Common myeloid progenitor, CD34-positive (primary cell): ENCODE results near the gene SCFD1.

Source experiments
- CTCF ChIA-PET: fragments of 350-600 bp; sonication (Branson Sonifier 250); formaldehyde crosslinking; loops from one replicate; lab custom pipeline; 2021; ENCODE audit warnings: antibody characterized with exemption; lab: Charles Lee
- POLR2A ChIA-PET: fragments of 350-600 bp; sonication (Branson Sonifier 250); formaldehyde crosslinking; loops from one replicate; lab custom pipeline; 2021; ENCODE audit warnings: antibody characterized with exemption; lab: Charles Lee
- DNase-seq, 3 donors: peaks; one replicate each; pipeline versions ENCODE4 v3.0.0 to v3.0.0-alpha.2; 2013
- H3K27ac ChIP-seq, 2 experiments: 1 replicate in 1 of 2; 2 replicates in 1 of 2; pipeline ENCODE4 v1.7.0; 2013; ENCODE audit warnings: inconsistent platforms in 2 of 2, low read length in 2 of 2, mild to moderate bottlenecking in 2 of 2, low read depth in 1 of 2, moderate library complexity in 1 of 2; ENCODE audit not compliant: severe bottlenecking in 2 of 2, insufficient read depth in 1 of 2, poor library complexity in 1 of 2
- H3K27me3 ChIP-seq, 5 experiments: replicated peaks in 2 of 5; 1 replicate in 3 of 5; 2 replicates in 2 of 5; pipeline versions ENCODE4 v1.6.1 to v1.7.0; 2013; ENCODE audit warnings: low read length in 4 of 5, mild to moderate bottlenecking in 2 of 5, moderate library complexity in 2 of 5, inconsistent platforms in 1 of 5; ENCODE audit not compliant: insufficient read depth in 5 of 5, control insufficient read depth in 4 of 5
- H3K36me3 ChIP-seq, 4 experiments: 1 replicate in 2 of 4; 2 replicates in 2 of 4; pipeline versions ENCODE4 v1.6.1 to v1.7.0; 2013; ENCODE audit warnings: low read length in 3 of 4, control low read depth in 1 of 4, mild to moderate bottlenecking in 1 of 4; ENCODE audit not compliant: control insufficient read depth in 4 of 4, insufficient read depth in 4 of 4
- H3K4me1 ChIP-seq, 4 experiments: 1 replicate in 3 of 4; 2 replicates in 1 of 4; pipeline versions ENCODE4 v1.6.1 to v1.7.1; 2013; ENCODE audit warnings: low read length in 3 of 4, mild to moderate bottlenecking in 3 of 4, control low read depth in 1 of 4, inconsistent platforms in 1 of 4, moderate library complexity in 1 of 4; ENCODE audit not compliant: control insufficient read depth in 4 of 4, insufficient read depth in 4 of 4; ENCODE audit errors: control extremely low read depth in 1 of 4
- H3K4me3 ChIP-seq, 7 experiments: 1 replicate in 4 of 7; 2 replicates in 3 of 7; pipeline versions ENCODE4 v1.5.1 to v1.7.0; 2013; ENCODE audit warnings: mild to moderate bottlenecking in 7 of 7, low read length in 6 of 7, moderate library complexity in 6 of 7, inconsistent platforms in 2 of 7, low read depth in 2 of 7, control low read depth in 1 of 7; ENCODE audit not compliant: insufficient read depth in 4 of 7, control insufficient read depth in 1 of 7; ENCODE audit errors: extremely low read depth in 1 of 7
- H3K9me3 ChIP-seq, 5 experiments: 1 replicate in 4 of 5; 2 replicates in 1 of 5; pipeline versions ENCODE4 v1.6.1 to v1.7.1; 2013; ENCODE audit warnings: low read length in 4 of 5, mild to moderate bottlenecking in 2 of 5, inconsistent platforms in 1 of 5, low read depth in 1 of 5, moderate library complexity in 1 of 5; ENCODE audit not compliant: control insufficient read depth in 4 of 5, insufficient read depth in 2 of 5; ENCODE audit errors: control extremely low read depth in 1 of 5
- WGBS: methylation state at CpG from one replicate; pipeline ENCODE4 v1.1.5; 2013; ENCODE audit not compliant: insufficient coverage; 5-methylcytosine and 5-hydroxymethylcytosine counted together

The SCFD1 gene

DNA sequence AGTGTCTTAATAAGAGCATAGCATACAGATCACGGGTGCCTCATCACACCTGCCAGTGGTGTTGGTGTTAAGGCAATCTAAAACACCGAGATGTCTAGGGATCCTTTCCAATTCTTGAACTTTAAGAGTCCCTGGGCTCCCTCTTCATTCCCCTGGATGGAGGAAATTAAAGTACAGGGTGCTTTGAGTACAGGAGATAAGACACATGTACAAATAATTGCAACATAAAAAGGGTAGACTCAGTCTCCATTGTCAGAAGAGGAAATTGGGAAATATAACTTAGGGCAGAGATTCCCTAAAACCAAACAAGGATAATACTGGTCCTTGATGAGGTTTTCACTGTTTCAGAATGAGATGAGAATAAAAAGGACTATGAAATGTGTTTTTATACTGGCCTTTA lies 34.9 kb downstream of the SCFD1 start:
- CTCF ChIA-PET = interaction anchor here (0.9 to 1.8 kb wide), 6 partner anchors 15 to 253 kb away, joined by 3 to 6 read pairs (median 4); partner anchors contain the start of gene SCFD1
- POLR2A ChIA-PET = interaction anchor here (0.5 to 0.7 kb wide), 2 partner anchors 34 kb away, joined by 3 read pairs; no protein-coding TSS in a partner anchor
- no peak for DNase-seq
- Histone ChIP-seq H3K9me3 (no peaks in the 10 kb centered on the region), H3K36me3 (peaks cover 15 to 64% (median 36%) of the 10 kb centered on the region in 4 experiments), H3K4me1 (no peaks in the 10 kb centered on the region), H3K27me3 (no peaks in the 10 kb centered on the region), H3K4me3 (no peak overlapping the region), H3K27ac (no peak overlapping the region)
- 100% methylated on average over 1 of the region's 2 CpGs for WGBS

DNA sequence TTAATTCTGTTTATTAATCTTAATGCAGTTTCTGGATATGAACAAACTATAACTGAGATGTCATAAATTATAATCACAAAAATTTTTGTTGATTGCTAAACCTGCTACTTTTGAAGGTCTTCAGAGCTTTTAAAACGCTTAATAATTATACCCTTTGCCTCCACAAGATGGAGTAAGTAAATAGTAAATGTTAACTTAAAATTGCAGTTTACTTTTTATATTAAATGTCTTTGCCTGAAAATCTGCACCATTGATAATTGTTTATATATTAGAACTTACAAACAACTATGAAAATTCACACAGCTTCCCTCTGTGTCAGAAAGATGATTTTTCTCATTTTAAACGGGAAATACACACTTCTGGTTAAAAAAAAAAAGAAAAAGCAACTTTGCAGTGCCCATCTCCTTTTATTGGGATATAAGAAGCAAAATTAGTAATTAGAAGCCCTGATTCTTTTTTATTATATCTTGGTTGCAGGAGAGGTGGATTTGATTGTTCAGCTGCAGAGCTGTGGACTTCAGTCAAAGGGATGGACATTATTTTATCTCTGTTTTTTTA lies 35.6 kb downstream of the SCFD1 start:
- H3K27me3 ChIP-seq = no peaks in the 10 kb centered on the region
- H3K4me1 ChIP-seq = no peaks in the 10 kb centered on the region
- ChIA-PET CTCF (interaction anchor here (0.6 to 1.8 kb wide), 4 partner anchors 14 to 553 kb away, joined by 3 to 4 read pairs (median 4); partner anchors contain the start of gene SCFD1), POLR2A (interaction anchor here (0.5 kb wide), 1 partner anchor 35 kb away, joined by 3 read pairs; no protein-coding TSS in a partner anchor)
- peaks cover 18 to 67% (median 40%) of the 10 kb centered on the region in 4 experiments for H3K36me3 ChIP-seq
- no CpG with 5 or more reads among the region's 2 CpGs for WGBS
- H3K4me3 ChIP-seq = no peak overlapping the region
- no peak overlapping the region for H3K27ac ChIP-seq
- peak; percentile 18 to 46 (median 43) for DNase-seq
- peaks cover 0 to 1% (median 0%) of the 10 kb centered on the region in 5 experiments for H3K9me3 ChIP-seq

DNA sequence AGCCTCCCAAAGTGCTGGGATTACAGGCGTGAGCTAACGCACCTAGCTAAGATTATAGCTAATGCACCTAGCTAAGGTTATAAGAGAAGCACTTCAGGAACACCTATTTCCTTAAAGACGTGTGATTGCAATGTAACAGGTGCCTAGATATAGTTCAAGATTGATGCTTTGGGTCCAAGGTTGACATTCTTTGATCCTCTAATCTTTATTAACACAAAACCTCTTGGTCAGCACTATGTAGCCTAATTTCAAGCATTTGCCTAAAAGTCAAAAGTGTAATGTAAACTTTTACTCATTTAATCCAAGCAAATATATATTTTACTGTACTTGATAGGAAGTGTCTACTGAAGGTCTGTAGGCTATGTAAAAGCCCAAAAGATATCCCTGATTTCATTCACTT lies 36.5 kb downstream of the SCFD1 start:
- POLR2A ChIA-PET = no interaction called here
- no peak overlapping the region for H3K4me3 ChIP-seq
- peaks cover 13 to 63% (median 36%) of the 10 kb centered on the region in 4 experiments for H3K36me3 ChIP-seq
- peaks cover 0 to 1% (median 0%) of the 10 kb centered on the region in 5 experiments for H3K9me3 ChIP-seq
- no peaks in the 10 kb centered on the region for H3K27me3 ChIP-seq
- H3K4me1 ChIP-seq = no peaks in the 10 kb centered on the region
- 100% methylated on average over 3 of the region's 3 CpGs for WGBS
- CTCF ChIA-PET = interaction anchor here (0.7 to 1.8 kb wide), 3 partner anchors 24 to 247 kb away, joined by 3 to 4 read pairs (median 3); partner anchors contain the start of gene SCFD1
- no peak for DNase-seq
- no peak overlapping the region for H3K27ac ChIP-seq

DNA sequence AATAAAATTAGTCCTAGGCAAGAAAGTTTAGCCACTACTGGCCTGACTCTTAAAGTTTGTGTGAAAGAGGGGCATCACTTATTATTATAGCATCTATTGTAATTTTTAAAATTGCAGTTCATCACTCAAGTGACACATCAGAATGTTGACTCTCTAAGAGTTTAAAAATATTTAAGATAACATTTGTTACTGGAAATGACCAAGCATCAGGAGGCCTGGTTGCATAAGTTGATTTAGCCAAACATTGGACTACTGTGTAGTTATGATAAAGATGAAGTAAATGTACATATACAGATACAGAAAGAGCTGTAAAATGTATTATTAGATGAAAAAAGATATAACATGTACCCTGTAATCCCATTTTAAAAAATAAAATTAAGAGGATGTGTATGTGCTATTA lies 47.5 kb downstream of the SCFD1 start:
- no peaks in the 10 kb centered on the region for H3K27me3 ChIP-seq
- no peak for DNase-seq
- no peak overlapping the region for H3K27ac ChIP-seq
- peaks cover 8 to 16% (median 9%) of the 10 kb centered on the region in 4 experiments for H3K36me3 ChIP-seq
- H3K9me3 ChIP-seq = no peaks in the 10 kb centered on the region
- ChIA-PET CTCF (no interaction called here), POLR2A (no interaction called here)
- H3K4me3 ChIP-seq = no peak overlapping the region
- no peaks in the 10 kb centered on the region for H3K4me1 ChIP-seq

DNA sequence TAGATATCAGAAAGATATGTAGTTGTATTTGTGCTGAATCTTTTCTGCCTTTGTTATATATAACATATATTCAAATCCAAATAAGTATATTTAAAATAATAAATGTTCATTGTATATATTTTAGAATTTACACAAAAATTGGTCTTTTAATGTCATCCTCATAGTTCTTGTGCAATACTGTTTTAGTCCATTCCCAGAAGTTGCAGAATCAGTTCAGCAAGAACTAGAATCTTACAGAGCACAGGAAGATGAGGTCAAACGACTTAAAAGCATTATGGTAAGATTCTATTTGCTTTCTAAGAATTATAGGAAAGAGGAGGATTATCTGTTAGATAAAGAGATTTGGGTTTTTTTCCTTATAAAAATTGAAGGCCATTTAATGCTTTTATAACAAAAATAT lies 51.0 kb downstream of the SCFD1 start:
- H3K27ac ChIP-seq = no peak overlapping the region
- H3K9me3 ChIP-seq = no peaks in the 10 kb centered on the region
- H3K4me1 ChIP-seq = no peaks in the 10 kb centered on the region
- DNase-seq = no peak
- WGBS = 100% methylated on average over 1 of the region's 1 CpG
- POLR2A ChIA-PET = no interaction called here
- peaks cover 8 to 28% (median 24%) of the 10 kb centered on the region in 4 experiments for H3K36me3 ChIP-seq
- CTCF ChIA-PET = no interaction called here
- no peaks in the 10 kb centered on the region for H3K27me3 ChIP-seq
- H3K4me3 ChIP-seq = no peak overlapping the region

DNA sequence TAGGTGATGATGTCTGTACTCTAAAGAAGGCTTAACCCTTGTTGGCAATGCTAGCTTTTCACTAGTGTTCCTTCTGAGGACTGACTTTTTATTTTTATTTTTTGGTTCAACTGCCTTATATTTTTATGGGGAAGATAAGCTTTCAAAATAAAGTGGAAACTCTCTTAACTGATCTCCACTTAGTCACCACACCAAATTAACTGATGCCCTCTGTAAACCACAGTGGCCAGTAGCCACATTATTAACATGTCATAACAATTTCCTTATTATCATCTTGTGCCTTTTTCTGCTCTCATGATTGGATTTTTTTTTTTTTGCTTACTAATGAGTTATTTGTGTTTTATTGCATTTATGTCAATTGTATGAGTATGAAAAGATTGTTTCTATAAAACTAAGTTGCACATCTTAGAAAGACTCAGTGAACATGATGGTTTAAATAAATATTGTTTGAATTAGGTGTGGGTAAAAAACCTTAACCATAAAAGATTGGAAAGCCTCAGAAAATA lies 56.9 kb downstream of the SCFD1 start:
- H3K27ac ChIP-seq = no peak overlapping the region
- H3K9me3 ChIP-seq = no peaks in the 10 kb centered on the region
- no peaks in the 10 kb centered on the region for H3K4me1 ChIP-seq
- H3K27me3 ChIP-seq = no peaks in the 10 kb centered on the region
- no peak for DNase-seq
- ChIA-PET CTCF (interaction anchor here (0.7 kb wide), 1 partner anchor 23 kb away, joined by 3 read pairs; no protein-coding TSS in a partner anchor), POLR2A (no interaction called here)
- peaks cover 7 to 38% (median 29%) of the 10 kb centered on the region in 4 experiments for H3K36me3 ChIP-seq
- no peak overlapping the region for H3K4me3 ChIP-seq

DNA sequence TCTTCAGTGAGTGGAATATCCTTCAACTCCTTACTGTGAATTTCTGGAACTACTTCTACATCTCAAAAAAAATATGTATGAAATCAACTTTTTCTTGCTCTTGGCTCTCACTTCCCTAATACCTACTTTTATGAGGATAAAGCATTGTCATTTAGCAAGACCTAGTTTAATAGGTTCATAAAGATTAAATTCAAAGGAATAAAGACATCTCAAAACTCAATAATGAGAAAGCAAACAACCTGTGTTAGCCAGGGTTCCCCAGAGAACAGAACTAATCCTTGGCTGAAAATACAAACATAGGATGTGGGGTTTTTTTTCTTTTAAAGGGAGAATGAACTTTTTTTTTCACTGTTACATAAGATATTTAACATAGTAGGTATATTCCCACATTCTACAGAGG lies 57.9 kb downstream of the SCFD1 start:
- H3K4me3 ChIP-seq = no peak overlapping the region
- no peak for DNase-seq
- ChIA-PET POLR2A (no interaction called here), CTCF (no interaction called here)
- H3K36me3 ChIP-seq = peaks cover 7 to 34% (median 26%) of the 10 kb centered on the region in 4 experiments
- peaks cover 0 to 1% (median 0%) of the 10 kb centered on the region in 5 experiments for H3K9me3 ChIP-seq
- H3K27me3 ChIP-seq = no peaks in the 10 kb centered on the region
- no peak overlapping the region for H3K27ac ChIP-seq
- no peaks in the 10 kb centered on the region for H3K4me1 ChIP-seq
